ENCODE results near the gene PLEKHJ1.

GRCh38 chr19:2249010-2249866, 13.1 kb upstream of the PLEKHJ1 start, which contains the start of gene AMH:
- TF ChIP-seq CTCF (IDR thresholded peaks at IDR 0.05) (no peak), POLR2AphosphoS5 (IDR thresholded peaks at IDR 0.05; ENCODE audit: low read depth, low read length) (peak; percentile 54; the same call in 1 of the 2 replicates), TCF7L2 (IDR thresholded peaks at IDR 0.05; ENCODE audit: low read depth, low read length) (no peak), REST (IDR thresholded peaks at IDR 0.05; ENCODE audit: insufficient read depth in 1 of 2, low read depth in 2 of 2, low read length in 1 of 2) (no peak), SIN3A (IDR thresholded peaks at IDR 0.05; ENCODE audit: borderline replicate concordance, insufficient read depth, low read depth, low read length) (0 out of 2 replicates have a peak, but pooled peaks have one; percentile 22)
